ENCODE results near the gene IL34. TPM values are rescaled to one million over a fixed set of nuclear protein-coding genes. Genes with fewer than 3 reads are reported as not detected.

Gene IL34
- total RNA-seq, 2 donors from 2014 or later = 11.9 to 55.6 TPM

- Histone ChIP-seq H3K27ac (no peak overlapping the region), H3K36me3 (peaks cover 40% of the 10 kb centered on the region), H3K9me3 (no peaks in the 10 kb centered on the region), H3K4me1 (ENCODE audit: control insufficient read depth in 1 of 2, low read depth in 2 of 2) (peaks cover 0 to 10% of the 10 kb centered on the region in 2 donors), H3K4me3 (no peak overlapping the region), H3K27me3 (replicated peaks; ENCODE audit: insufficient read depth) (no peaks in the 10 kb centered on the region)
- ATAC-seq (ENCODE audit: insufficient number of reproducible peaks, low FRiP score, low read depth) = no peak
- no peak for TF ChIP-seq CTCF (IDR thresholded peaks at IDR 0.05)
- no peak for DNase-seq (ENCODE audit: low spot score)
Measured at GRCh38 chr16:70663524-70664324, 17.4 kb downstream of the IL34 start.

- peaks cover 0 to 10% of the 10 kb centered on the region in 2 donors for H3K4me1 ChIP-seq (ENCODE audit: control insufficient read depth in 1 of 2, low read depth in 2 of 2)
- TF ChIP-seq CTCF (IDR thresholded peaks at IDR 0.05) = no peak
- H3K27me3 ChIP-seq (replicated peaks; ENCODE audit: insufficient read depth) = no peaks in the 10 kb centered on the region
- H3K4me3 ChIP-seq = no peak overlapping the region
- peaks cover 48% of the 10 kb centered on the region for H3K36me3 ChIP-seq
- no peak overlapping the region for H3K27ac ChIP-seq
- DNase-seq (ENCODE audit: low spot score) (no peak), ATAC-seq (ENCODE audit: insufficient number of reproducible peaks, low FRiP score, low read depth) (no peak)
- no peaks in the 10 kb centered on the region for H3K9me3 ChIP-seq
Measured at GRCh38 chr16:70664325-70665112, 18.2 kb downstream of the IL34 start.

GRCh38 chr16:70665113-70665694 lies 18.8 kb downstream of the IL34 start:
- ATAC-seq (ENCODE audit: insufficient number of reproducible peaks, low FRiP score, low read depth) (no peak), DNase-seq (ENCODE audit: low spot score) (no peak)
- Histone ChIP-seq H3K4me1 (ENCODE audit: control insufficient read depth in 1 of 2, low read depth in 2 of 2) (peaks cover 0 to 10% of the 10 kb centered on the region in 2 donors), H3K36me3 (peaks cover 54% of the 10 kb centered on the region), H3K27me3 (replicated peaks; ENCODE audit: insufficient read depth) (no peaks in the 10 kb centered on the region), H3K4me3 (no peak overlapping the region), H3K27ac (no peak overlapping the region), H3K9me3 (no peaks in the 10 kb centered on the region)
- TF ChIP-seq CTCF (IDR thresholded peaks at IDR 0.05) = no peak

- Histone ChIP-seq H3K27me3 (replicated peaks; ENCODE audit: insufficient read depth) (no peaks in the 10 kb centered on the region), H3K9me3 (no peaks in the 10 kb centered on the region), H3K36me3 (peaks cover 63% of the 10 kb centered on the region), H3K27ac (no peak overlapping the region), H3K4me3 (no peak overlapping the region), H3K4me1 (ENCODE audit: control insufficient read depth in 1 of 2, low read depth in 2 of 2) (peaks cover 0 to 10% of the 10 kb centered on the region in 2 donors)
- no peak for TF ChIP-seq CTCF (IDR thresholded peaks at IDR 0.05)
- no peak for ATAC-seq (ENCODE audit: insufficient number of reproducible peaks, low FRiP score, low read depth)
- no peak for DNase-seq (ENCODE audit: low spot score)
Measured at GRCh38 chr16:70665806-70666735, 19.7 kb downstream of the IL34 start.

Data from thoracic aorta (tissue), 2 donors.